HuH-7.5 (cell line): ENCODE results near the gene OGG1.

Experiments used
- DNase-seq: peaks from one replicate; pipeline ENCODE4 v3.0.0; 2011; ENCODE audit warnings: low spot score

The OGG1 gene

DNA sequence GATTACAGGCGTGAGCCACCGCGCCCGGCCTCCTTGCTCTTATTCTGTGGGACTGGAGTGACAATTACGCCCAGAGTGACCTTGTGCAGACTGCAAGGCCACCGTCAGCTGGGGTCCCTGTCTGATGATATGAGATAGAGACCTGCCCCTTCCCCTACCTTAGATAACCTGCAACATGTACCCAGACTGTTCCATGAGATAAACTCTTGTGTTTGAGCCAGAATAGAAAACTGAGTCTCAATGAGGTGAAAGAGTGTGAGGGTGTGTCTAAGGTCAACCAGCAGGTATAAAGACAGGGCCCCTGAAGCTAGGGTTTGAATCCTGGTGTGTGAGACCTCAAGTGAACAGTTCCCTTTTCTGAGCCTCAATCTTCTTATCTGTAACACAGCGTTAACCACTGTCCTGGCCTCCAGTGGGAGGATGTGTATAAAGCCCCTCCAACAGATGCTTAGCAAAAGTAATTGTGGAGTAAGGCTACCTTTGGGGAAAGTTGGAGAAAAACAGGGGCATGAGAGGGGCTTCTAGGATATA, 36.5 kb downstream of the OGG1 start:
- DNase-seq, result no peak

DNA sequence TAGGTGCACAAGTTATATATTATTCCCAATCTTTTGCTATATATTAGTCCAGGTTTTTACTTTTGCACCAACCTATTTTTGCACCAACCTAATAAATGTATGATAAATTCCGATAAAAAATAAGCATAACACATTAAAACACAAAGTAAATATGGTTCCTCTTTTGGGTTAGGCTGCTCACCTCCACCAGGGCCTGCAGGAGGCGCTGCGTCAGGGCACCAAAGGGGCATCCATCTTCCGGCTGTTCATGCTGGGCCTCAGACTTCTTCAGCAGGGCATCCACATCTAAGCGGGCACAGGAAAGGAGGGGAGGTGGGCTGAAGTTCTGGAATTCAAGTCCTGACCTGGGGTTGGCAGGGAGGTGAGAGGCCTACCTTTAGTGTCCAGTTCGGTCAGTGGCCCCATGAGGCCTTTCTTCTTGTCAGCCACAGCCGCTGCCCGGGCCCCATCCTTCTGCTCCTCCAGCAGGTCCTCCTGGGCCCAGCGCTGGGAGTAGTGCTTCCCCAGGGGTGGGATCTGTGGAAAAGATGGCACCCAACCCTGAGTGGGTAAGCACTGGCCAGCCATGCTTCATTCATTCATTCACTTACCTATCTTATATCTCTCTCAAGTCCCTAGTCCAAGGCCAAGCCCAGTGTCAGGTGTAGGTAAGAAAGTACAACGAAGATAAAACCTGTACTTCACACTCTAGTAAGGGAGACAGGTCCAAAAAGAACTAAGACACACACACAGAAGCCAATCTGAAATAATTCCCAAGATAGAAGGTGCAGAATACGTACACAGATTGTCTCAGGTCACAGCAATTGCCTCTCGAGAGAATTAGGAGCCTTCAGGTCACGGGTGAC, 37.3 kb downstream of the OGG1 start:
- DNase-seq, result no peak

DNA sequence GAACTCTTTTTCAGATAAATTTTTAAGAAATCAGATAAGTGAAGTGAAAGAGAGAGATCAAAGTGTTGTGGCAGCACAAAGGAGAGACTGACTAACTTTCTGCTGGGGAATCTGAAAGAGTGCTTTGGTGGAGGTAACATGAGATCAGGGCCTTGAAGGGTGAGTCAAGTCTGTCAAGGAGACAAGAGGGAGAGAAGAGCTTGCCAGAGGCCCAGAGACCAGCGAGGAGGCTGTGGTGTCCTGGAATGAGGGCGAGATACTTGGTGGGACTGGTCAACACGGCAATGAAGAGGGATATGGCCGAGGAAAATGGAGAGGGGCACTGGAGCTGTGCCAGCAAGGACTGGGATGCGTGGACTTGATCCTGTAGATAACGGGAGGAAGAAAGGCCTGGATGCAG, 38.0 kb downstream of the OGG1 start:
- no peak for DNase-seq

- DNase-seq, result no peak
These were observed 41.4 kb downstream of the OGG1 start for GRCh38 chr3:9791127-9791526.

DNA sequence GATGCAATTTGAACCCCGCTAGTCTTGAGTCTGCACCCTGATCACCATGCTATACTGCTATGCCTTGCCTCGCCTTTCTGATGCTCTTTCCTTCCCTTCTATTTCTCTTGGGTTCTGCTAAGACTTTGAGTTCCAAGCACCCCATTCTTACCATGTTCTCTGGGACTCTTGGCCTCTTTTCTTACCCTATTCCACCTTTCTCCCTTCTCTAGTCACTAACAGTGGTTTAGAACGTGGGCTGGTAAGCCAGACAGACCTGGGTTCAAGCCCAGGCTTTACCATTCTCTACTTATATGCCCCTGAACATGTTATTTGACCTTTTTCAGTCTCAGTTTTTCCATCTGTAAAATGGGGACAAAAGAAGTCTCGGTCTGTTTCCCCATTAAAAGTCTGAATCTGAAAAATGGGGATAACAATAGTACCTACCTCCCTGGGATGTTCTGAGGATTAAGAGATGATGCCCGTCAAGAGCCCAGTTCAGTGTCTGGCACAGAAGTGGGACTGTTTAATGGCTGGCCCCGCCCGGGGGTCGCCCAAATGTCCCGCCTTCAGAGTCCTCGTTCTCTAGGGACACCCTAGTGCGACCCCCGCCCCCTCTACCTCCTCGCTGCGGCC, 42.1 kb downstream of the OGG1 start:
- DNase-seq, result no peak

- peak; percentile 95 for DNase-seq
These were observed 42.8 kb downstream of the OGG1 start, which contains the start of the genes ARPC4 and TADA3 for GRCh38 chr3:9792405-9793160. Gene ARPC4, plus strand, starts transcription at chr3:9793082. Its CDS starts 40 bp downstream, at chr3:9793122. Gene TADA3, minus strand, starts transcription at chr3:9792473. Its CDS starts 1,007 bp downstream, at chr3:9791466.

DNA sequence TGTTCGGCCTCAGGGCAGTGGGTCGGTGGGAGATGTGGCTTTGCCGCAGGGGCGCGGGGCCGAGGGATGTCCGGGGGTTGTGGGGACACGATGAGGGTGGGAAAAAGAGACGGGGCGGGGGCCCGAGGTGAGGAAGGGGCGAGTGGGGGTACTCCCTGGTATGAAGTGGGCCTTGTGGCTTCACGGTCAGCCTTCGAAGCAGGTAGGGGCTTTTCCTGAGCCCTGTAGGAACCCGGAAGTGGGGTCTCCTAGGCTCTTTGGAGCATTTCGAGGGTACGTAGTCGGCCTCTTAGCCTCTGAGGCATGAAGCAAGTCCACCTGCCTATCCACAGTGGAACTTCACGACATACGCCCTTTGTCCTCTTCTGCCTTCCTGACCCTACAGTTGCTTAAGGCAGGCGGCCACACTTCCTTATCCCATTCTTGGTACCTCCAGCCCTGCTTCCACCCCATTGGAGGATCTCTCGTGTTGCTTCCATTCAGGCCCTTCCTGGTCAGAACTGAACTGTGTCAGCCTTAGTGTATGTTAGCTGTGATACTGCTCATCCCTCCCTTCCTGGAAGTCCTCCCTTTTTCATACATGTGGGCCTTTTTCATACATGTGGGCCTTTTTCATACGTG, 43.5 kb downstream of the OGG1 start:
- DNase-seq, result no peak

- DNase-seq, result no peak
These were observed 44.6 kb downstream of the OGG1 start for GRCh38 chr3:9794400-9794799.

DNA sequence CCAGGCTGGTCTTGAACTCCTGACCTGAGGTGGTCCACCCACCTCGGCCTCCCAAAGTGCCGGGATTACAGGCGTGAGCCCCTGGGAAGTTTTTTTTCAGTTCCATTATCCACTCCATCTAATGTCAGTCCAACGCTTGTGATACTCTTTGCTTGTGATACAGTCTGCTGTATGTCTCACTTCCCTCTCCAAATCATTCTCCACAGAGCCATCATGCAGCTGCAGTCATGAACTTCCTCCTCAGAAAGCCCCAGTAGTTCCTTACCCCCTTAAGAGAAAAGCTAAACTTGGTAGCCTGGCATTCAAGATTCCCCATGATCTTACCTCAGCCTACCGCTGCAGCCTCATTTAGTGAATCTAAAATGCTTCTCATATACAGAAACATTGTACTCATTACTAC, 45.5 kb downstream of the OGG1 start:
- no peak for DNase-seq

DNA sequence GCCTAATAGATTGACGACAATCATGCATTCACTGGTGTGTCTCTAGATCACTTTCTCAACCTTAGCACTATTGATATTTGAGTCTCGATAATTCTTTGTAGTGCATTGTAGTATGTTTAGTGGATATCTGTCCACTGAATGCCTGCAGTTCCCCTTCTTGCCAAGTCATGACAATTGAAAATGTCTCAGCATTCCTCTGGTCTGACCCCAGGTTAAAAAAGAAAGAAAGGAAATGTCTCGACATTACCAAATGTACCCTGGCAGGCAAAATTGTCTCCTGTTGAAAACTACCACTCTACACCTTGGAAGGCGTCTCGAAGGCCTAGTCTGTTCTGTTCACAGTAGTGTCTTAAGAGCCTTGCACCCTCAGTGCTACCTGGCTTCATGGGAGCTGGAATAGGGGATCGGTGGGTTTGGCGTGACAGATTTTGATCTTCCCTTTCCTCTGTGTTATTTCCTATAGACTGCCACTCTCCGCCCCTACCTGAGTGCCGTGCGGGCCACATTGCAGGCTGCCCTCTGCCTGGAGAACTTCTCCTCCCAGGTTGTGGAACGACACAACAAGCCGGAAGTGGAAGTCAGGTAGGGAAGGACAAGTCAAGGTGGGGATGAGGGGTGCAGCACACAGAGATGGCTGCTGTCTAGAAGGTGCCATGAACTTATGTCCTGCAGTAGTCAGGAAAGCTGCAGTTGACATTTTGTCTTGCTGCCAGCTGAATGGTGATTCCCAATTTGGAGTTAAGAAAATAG, 47.6 kb downstream of the OGG1 start:
- DNase-seq, result no peak

DNA sequence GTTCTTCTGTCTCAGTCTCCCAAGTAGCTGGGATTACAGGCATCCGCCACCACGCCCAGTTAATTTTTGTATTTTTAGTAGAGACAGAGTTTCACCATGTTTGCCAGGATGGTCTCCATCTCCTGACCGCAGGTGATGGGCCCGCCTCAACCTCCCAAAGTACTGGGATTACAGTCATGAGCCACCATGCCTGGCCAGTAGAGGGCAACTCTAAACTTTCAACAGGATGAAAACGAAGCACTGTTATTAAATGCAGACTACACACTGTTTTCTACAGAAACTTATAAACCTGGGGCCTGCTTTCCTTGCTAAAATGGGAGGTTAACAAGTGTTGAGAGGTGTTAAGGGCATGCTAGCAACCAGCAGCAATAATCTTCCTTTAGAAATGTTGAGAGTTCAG, 50.8 kb downstream of the OGG1 start:
- no peak for DNase-seq

- no peak for DNase-seq
These were observed 53.7 kb downstream of the OGG1 start for GRCh38 chr3:9803494-9803893.

DNA sequence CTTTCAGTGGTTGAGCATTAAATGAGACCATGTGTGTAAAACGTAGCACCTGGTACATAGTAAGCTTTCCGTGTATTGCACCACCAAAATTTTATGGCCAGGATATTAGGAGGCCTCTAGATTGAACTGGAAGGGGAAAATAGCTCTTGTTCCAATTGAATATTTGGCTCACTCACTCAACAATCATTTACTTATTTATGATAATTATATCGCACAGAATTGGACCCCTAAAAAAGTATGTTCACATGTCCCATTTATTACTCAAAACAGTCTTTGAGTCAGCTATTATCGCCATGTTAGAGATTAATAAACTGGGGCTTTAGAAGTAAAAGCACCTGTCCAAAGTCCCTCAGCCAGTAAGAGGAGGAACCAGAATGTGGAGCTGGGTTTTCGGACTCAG, 55.2 kb downstream of the OGG1 start:
- no peak for DNase-seq

DNA sequence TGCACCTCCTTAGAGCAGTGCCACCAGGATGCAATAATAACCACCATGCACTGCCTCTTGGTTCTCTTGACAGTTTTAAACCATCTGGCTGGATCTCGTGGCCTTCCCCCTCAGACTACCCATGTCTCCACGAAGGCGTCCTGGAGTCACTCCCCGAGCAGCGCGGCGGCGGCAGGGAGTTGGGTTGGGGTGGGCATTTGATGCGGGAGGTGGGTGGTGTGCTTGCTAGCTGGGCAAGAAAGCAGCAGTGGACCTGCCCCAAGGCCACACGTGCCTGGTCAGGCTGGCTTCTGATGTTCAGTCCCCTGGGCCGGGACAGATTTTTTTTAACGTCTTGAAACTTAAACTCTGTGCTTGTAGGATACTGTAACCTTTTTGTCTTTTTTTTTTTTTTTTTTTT, 56.4 kb downstream of the OGG1 start:
- no peak for DNase-seq
